Measurements from ENCODE around the gene GHR.

DNA sequence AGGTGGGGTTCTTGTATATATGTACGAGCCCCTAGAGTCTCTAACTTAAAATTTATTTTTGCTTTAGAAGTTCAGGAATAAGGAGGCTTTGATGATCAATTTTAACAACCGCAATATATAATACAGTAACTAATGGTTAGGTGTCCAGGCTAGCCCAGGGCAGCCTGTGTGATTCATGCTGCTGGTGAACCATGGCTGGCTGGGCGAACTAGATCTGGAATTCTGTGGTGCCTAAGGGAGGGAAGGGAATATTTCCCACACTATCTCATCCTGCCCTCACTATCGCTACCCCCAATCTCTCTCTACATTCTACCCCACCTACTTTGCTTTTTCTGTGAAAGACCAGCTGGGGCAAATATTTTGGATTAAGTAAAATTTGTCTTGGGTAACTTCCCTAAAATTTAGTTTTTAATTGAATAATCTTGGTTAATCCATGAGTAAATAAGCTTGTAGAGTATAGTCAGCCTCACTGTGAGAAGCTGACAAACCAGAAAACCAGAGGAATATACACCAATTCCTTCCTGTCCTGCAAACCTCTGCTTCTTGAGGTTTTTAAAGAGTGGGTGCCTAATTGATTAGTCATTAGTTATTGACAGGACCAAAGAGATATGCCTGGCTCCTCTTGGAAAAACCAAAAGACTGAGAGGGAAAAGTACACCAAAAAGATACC lies 218.2 kb downstream of the GHR start:
- TF ChIP-seq, protein P1, sequence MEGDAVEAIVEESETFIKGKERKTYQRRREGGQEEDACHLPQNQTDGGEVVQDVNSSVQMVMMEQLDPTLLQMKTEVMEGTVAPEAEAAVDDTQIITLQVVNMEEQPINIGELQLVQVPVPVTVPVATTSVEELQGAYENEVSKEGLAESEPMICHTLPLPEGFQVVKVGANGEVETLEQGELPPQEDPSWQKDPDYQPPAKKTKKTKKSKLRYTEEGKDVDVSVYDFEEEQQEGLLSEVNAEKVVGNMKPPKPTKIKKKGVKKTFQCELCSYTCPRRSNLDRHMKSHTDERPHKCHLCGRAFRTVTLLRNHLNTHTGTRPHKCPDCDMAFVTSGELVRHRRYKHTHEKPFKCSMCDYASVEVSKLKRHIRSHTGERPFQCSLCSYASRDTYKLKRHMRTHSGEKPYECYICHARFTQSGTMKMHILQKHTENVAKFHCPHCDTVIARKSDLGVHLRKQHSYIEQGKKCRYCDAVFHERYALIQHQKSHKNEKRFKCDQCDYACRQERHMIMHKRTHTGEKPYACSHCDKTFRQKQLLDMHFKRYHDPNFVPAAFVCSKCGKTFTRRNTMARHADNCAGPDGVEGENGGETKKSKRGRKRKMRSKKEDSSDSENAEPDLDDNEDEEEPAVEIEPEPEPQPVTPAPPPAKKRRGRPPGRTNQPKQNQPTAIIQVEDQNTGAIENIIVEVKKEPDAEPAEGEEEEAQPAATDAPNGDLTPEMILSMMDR (conservative IDR thresholded peaks at IDR 0.05; ENCODE audit: low read length): no peak
- no peak for TF ChIP-seq EZH2phosphoT487 (IDR thresholded peaks at IDR 0.05; ENCODE audit: borderline replicate concordance, low read depth, low read length)
